GM19239 (cell line): ENCODE data around the gene PLEKHA6.
"Not testable (repeated sequence)": the region's sequence is repeated elsewhere in the genome, so short reads cannot be mapped to it uniquely, and the experiment has no call there.

Experiments used
- DNase-seq: peaks from one replicate; pipeline ENCODE4 v3.0.0; 2011; ENCODE audit warnings: low spot score; ENCODE audit not compliant: insufficient read length
- FAIRE-seq: peaks from 2 replicates; lab custom pipeline; 2011; peaks lifted over from hg19 to GRCh38; lab: Jason Lieb, UNC

Gene PLEKHA6

GRCh38 chr1:204319027-204319426 is 40.7 kb downstream of the PLEKHA6 start:
- FAIRE-seq (no peak), DNase-seq (no peak)

GRCh38 chr1:204318324-204318723 is 41.4 kb downstream of the PLEKHA6 start:
- DNase-seq, result no peak
- FAIRE-seq, result no peak

GRCh38 chr1:204317170-204317569 is 42.6 kb downstream of the PLEKHA6 start:
- FAIRE-seq, result no peak
- no peak for DNase-seq

- no peak for DNase-seq
- FAIRE-seq, result no peak
Observed at GRCh38 chr1:204316164-204316563, 43.6 kb downstream of the PLEKHA6 start.

GRCh38 chr1:204314893-204315658 is 44.7 kb downstream of the PLEKHA6 start:
- FAIRE-seq (no peak), DNase-seq (no peak)

DNA sequence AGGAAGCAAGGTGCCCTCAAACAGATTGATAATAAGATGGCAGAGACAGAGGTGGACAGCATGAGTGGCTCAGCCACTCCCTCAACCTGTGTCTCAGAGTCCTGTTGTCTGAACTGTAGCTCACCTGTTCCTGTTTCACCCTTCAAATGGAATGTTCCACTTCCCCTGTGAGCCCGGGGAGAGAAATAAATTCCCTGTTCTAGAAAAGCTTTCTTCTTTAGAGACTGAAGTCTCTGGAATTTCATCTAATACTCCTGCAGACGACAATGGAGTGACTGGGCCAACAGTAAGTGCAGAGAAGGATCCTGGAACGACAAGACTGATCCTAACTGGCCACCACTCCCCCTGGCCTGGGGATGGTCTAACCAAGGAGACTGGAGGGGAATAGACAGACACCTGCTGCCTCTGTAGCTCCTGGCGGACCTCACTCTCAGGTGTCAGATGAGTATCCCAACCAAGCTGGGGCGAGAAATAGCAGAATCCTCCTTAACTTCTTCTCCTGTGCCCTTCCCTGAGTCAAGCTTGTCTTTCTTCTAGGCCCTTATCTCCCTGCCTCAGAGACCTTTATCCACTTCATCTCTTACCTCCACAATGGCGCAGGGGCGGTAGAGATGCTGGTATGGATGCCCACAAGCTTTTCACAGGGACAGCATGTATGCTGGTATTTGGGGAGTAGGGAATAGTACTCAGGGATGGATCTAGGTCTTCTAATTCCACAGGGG is 45.4 kb downstream of the PLEKHA6 start:
- FAIRE-seq (no peak), DNase-seq (no peak)

- FAIRE-seq (no peak), DNase-seq (no peak)
Observed at GRCh38 chr1:204313675-204314074, 46.1 kb downstream of the PLEKHA6 start.

- not testable (repeated sequence) for DNase-seq, FAIRE-seq
Observed at GRCh38 chr1:204310970-204311369, 48.8 kb downstream of the PLEKHA6 start.

DNA sequence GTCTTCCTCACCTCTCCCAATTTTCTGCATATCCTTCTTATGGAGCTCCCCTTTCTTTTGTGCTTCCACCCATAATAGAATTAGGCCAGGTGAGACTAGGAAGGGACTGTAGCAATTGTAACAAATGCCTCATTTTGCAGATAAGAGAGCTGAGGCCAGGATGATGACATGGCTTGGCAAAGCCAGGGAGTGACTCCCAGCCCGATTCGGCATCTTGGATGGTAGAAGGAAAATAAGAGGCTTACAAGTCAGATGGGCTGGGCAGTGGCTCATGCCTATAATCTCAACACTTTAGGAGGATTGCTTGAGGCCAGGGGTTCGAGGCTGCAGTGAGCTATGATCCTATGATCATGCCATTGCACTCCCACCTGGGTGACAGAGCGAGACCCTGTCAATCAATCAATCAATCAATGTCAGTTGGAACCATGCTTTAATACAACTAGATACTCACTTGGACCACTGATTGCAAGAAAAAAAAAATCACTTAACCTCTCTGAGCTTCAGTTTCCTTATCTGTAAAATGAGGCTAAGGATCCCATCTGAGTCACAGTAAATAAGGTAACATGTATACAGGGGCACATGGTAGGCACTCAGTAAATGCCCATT is 51.6 kb downstream of the PLEKHA6 start:
- FAIRE-seq, result no peak
- no peak for DNase-seq

- FAIRE-seq, result no peak
Observed at GRCh38 chr1:204307334-204307883, 52.3 kb downstream of the PLEKHA6 start.

GRCh38 chr1:204306076-204306475 is 53.7 kb downstream of the PLEKHA6 start:
- FAIRE-seq (no peak), DNase-seq (no peak)

More at GRCh38 chr1:204307334-204307883, 52.3 kb downstream of the PLEKHA6 start:
- DNase-seq, result no peak

DNA sequence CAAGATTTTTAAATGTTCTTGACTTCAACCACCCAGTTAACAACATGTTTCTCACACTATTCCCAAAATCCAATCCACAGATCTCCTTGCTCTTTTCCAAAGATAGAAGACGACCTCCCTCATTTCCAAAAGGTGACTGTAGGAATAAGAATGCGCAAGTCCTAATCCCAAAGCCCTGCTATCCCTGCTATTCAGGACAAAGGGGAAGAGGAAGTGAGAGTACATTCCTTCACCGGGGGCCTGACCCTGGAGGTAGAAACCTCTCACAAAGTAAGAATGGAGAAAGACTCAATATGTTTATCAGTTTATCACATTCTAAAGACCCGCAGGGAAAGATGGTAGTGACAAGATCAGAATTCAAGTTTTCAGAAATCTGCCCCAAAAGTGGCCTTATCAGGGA is 55.7 kb downstream of the PLEKHA6 start:
- DNase-seq, result no peak
- no peak for FAIRE-seq

DNA sequence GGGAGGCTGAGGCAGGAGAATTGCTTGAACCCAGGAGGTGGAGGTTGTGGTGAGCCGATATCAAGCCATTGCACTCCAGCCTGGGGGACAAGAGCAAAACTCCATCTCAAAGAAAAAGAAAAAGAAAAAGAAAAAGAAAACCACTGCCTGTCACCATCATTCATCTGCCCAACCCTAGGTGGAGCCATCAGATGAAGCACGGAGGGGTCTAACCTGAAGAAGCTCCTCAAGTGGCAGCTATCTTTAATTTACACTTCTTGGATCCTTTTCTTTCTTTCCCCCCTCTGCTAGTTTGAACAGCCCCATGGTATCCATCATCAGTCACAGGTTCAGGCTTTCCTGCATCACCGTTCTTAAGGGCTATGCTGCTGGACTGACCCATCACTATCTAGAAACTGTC is 57.0 kb downstream of the PLEKHA6 start:
- DNase-seq (no peak), FAIRE-seq (no peak)

DNA sequence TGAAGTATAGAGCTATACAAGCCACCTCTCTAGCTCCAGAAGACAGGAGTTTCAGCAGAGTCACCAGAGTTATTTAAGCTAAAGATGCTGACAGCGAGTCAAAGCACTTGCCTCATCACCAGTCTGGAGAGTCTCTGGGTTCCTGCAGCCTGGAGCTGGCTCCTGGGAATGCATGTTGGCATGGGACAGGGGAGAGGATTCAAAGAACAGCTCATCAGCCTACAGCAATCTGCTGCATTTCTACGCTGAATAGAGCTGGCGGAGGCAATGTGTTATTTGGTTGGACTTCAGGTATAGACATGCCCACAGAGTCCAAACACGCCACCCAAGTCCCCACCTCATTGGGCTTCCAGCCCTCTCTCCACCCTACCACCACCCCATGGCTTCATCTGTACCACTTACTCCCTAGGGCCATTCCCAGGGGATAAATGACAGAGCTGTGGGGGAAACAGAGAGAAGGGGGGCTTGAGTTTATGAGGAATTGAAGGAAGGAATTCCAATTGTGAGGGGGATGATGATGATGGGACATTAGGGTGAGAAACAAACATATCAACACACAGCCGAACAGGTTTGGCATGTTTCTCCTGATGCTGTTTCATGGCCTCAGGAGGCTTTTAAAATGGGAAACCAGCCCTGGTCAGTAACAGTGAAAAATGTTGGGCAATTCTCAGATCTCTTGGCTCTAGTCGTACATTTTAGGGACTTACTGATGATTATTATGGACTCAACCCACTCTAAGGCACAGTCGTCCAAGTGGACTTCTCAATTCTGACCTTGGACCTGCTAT is 58.4 kb downstream of the PLEKHA6 start:
- FAIRE-seq, result no peak
- no peak for DNase-seq

DNA sequence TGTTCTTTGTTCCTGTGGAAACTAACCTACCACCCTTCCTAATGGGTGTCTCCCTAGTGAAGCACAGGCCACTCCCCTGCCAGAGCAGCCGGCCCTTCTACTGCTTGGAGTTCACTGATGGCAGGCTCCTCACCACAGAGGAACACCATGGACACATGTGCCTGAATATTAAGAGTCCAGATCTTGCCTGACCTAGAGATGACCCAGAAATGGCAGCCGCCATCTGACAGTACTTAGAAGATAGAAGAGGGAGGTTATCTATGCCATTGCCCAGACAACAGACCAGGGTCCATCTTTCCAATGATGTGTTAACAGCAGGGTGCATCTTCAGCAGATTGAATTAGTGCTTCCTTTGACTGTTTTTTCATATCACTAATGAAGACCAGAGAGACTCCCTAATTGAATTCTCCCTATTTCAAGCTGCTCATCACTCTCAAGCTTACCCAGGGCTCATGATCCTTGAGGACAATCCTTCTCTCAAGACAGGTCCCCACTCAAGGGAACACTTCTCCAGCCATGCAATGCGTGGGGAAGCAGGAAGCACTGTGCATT is 59.8 kb downstream of the PLEKHA6 start:
- DNase-seq (no peak), FAIRE-seq (no peak)

DNA sequence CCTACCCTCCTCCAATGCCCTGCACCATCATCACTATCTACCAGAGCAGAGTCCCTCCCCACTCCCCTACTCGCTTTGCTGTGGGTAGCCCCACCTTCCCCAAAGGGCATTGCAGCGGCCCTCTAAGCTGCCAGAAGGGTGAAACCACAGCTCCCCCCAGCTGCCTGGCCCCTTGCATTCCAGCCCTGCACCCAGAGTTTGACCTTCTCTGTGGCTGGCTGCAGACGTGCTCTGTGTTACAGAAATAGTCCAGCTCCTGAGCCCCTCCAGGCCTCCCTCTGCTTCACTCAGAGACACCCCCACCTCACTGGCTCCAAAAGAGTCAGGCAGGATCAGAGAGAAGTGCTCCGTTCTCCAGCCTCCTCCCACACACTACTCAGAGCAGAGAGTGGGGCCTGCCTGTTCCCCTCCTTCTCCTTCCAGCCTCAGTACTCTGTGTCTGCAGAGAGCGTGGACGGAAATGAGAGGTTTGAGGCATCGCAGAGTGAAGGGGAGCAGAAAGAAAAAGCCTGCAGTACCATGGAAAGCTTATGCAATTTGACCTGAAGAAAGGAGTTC is 63.2 kb downstream of the PLEKHA6 start:
- DNase-seq, result no peak
- no peak for FAIRE-seq

- DNase-seq, result no peak
- no peak for FAIRE-seq
Observed at GRCh38 chr1:204295671-204296070, 64.1 kb downstream of the PLEKHA6 start.

DNA sequence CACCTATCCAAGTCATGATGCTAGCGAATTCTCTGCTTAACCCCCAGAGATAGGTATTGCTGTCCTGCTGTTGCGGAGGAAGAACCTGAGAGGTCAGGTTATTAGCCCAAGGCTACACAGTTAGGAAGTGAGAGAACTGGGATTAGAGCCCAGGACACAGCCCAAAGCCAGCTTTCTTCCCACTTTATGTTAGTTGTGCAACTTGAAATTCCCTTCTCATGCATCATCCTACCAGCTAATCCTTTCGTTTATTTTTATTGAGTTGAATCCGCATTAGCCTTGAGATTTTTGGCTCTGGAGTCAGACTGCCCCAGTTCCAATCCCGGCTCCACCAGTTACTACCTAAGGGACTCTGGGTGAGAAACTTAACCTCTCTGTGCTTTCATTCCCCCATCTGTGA is 65.4 kb downstream of the PLEKHA6 start:
- FAIRE-seq (no peak), DNase-seq (no peak)

- FAIRE-seq (no peak), DNase-seq (no peak)
Observed at GRCh38 chr1:204293605-204294337, 66.0 kb downstream of the PLEKHA6 start.
